Neutrophil (primary cell): Measurements from ENCODE around the gene TANGO2.

Experiments used
- H3K27ac ChIP-seq: fragments of 200-600 bp; sonication (generic); 2 replicates; pipeline ENCODE4 v1.5.1; 2016; ENCODE audit warnings: mild to moderate bottlenecking, moderate library complexity
- H3K27me3 ChIP-seq: fragments of 200-600 bp; sonication (generic); 2 replicates; pipeline ENCODE4 v1.6.0; 2016; ENCODE audit warnings: mild to moderate bottlenecking
- H3K36me3 ChIP-seq: fragments of 200-600 bp; sonication (generic); 2 replicates; pipeline ENCODE4 v1.5.1; 2017
- H3K4me1 ChIP-seq, 2 experiments: fragments of 200-600 bp in 1 of 2; sonication (generic) in 1 of 2; 1 replicate in 1 of 2; 2 replicates in 1 of 2; pipeline versions ENCODE4 v1.5.1 to v1.6.1; 2013 to 2016; ENCODE audit warnings: low read depth in 1 of 2, low read length in 1 of 2, mild to moderate bottlenecking in 1 of 2, moderate library complexity in 1 of 2; ENCODE audit not compliant: control insufficient read depth in 1 of 2, insufficient read depth in 1 of 2
- H3K4me3 ChIP-seq, 2 experiments: fragments of 200-600 bp in 1 of 2; sonication (generic) in 1 of 2; 1 replicate in 1 of 2; 2 replicates in 1 of 2; pipeline ENCODE4 v1.5.1; 2013 to 2016; ENCODE audit warnings: low read depth in 1 of 2, low read length in 1 of 2, mild to moderate bottlenecking in 1 of 2, moderate library complexity in 1 of 2
- H3K9me3 ChIP-seq: fragments of 200-600 bp; sonication (generic); 2 replicates; pipeline ENCODE4 v1.5.1; 2016
- CTCF ChIP-seq: fragments of 200-600 bp; sonication (generic); IDR thresholded peaks from 2 replicates; pipeline ENCODE4 v1.5.1; 2016; ENCODE audit warnings: antibody characterized with exemption

TANGO2 gene

GRCh38 chr22:20107951-20108756 is 87.2 kb downstream of the TANGO2 start:
- TF ChIP-seq CTCF = no peak
- H3K9me3 ChIP-seq = no peaks in the 10 kb centered on the region
- no peak overlapping the region for H3K4me3 ChIP-seq
- no peak overlapping the region for H3K27ac ChIP-seq
- peaks cover 90% of the 10 kb centered on the region for H3K36me3 ChIP-seq
- no peaks in the 10 kb centered on the region for H3K27me3 ChIP-seq
- H3K4me1 ChIP-seq = no peaks in the 10 kb centered on the region

- peaks cover 93% of the 10 kb centered on the region for H3K36me3 ChIP-seq
- H3K27me3 ChIP-seq = no peaks in the 10 kb centered on the region
- no peak overlapping the region for H3K4me3 ChIP-seq
- no peaks in the 10 kb centered on the region for H3K9me3 ChIP-seq
- no peaks in the 10 kb centered on the region for H3K4me1 ChIP-seq
- no peak for TF ChIP-seq CTCF
- H3K27ac ChIP-seq = no peak overlapping the region
These were observed 87.9 kb downstream of the TANGO2 start for GRCh38 chr22:20108757-20109230.

GRCh38 chr22:20109411-20110358 is 88.8 kb downstream of the TANGO2 start:
- no peaks in the 10 kb centered on the region for H3K9me3 ChIP-seq
- H3K4me1 ChIP-seq = no peaks in the 10 kb centered on the region
- peaks cover 95% of the 10 kb centered on the region for H3K36me3 ChIP-seq
- no peak overlapping the region for H3K27ac ChIP-seq
- H3K4me3 ChIP-seq = no peak overlapping the region
- no peaks in the 10 kb centered on the region for H3K27me3 ChIP-seq
- no peak for TF ChIP-seq CTCF

- H3K9me3 ChIP-seq = no peaks in the 10 kb centered on the region
- H3K27me3 ChIP-seq = no peaks in the 10 kb centered on the region
- no peaks in the 10 kb centered on the region for H3K4me1 ChIP-seq
- no peak overlapping the region for H3K27ac ChIP-seq
- no peak overlapping the region for H3K4me3 ChIP-seq
- TF ChIP-seq CTCF = no peak
- H3K36me3 ChIP-seq = peaks cover 93% of the 10 kb centered on the region
These were observed 89.6 kb downstream of the TANGO2 start for GRCh38 chr22:20110359-20110985.

- Histone ChIP-seq H3K4me3 (no peak overlapping the region), H3K36me3 (peaks cover 87% of the 10 kb centered on the region), H3K27ac (no peak overlapping the region), H3K9me3 (no peaks in the 10 kb centered on the region), H3K27me3 (no peaks in the 10 kb centered on the region), H3K4me1 (peaks cover 3 to 5% of the 10 kb centered on the region in 2 experiments)
- TF ChIP-seq CTCF = no peak
These were observed 90.3 kb downstream of the TANGO2 start for GRCh38 chr22:20111045-20111688.
